Stimulated activated CD4-positive, alpha-beta T cell treated with anti-CD3 and anti-CD28 coated beads, Interleukin-4, amount 100 ng/mL, for 48 hours (primary cell): ENCODE data around the gene ABCA4.

Source experiments
- DNase-seq, 2 donors: peaks; one replicate each; pipeline ENCODE4 v3.0.0-alpha.2; 2020; ENCODE audit warnings: low read depth in 2 of 2

The ABCA4 gene

GRCh38 chr1:94083681-94084080, 37.3 kb downstream of the ABCA4 start:
- DNase-seq: no peak

- DNase-seq: no peak
Measured at GRCh38 chr1:94081566-94082344, 39.2 kb downstream of the ABCA4 start.

- no peak for DNase-seq
Measured at GRCh38 chr1:94079989-94080388, 41.0 kb downstream of the ABCA4 start.

GRCh38 chr1:94079080-94079940, 41.6 kb downstream of the ABCA4 start:
- DNase-seq: no peak

GRCh38 chr1:94072840-94073522, 48.0 kb downstream of the ABCA4 start:
- no peak for DNase-seq

GRCh38 chr1:94071976-94072375, 49.0 kb downstream of the ABCA4 start:
- DNase-seq: no peak

- no peak for DNase-seq
Measured at GRCh38 chr1:94071391-94071790, 49.6 kb downstream of the ABCA4 start.

GRCh38 chr1:94070865-94071264, 50.1 kb downstream of the ABCA4 start:
- DNase-seq: no peak

- DNase-seq: no peak
Measured at GRCh38 chr1:94069919-94070285, 51.0 kb downstream of the ABCA4 start.

- DNase-seq: no peak
Measured at GRCh38 chr1:94068999-94069918, 51.7 kb downstream of the ABCA4 start.

GRCh38 chr1:94068096-94068998, 52.6 kb downstream of the ABCA4 start:
- DNase-seq: no peak

GRCh38 chr1:94067196-94067595, 53.8 kb downstream of the ABCA4 start:
- no peak for DNase-seq

GRCh38 chr1:94063379-94063778, 57.6 kb downstream of the ABCA4 start:
- DNase-seq: no peak

GRCh38 chr1:94061513-94062443, 59.2 kb downstream of the ABCA4 start:
- peak; percentile 4 to 29 for DNase-seq

- no peak for DNase-seq
Measured at GRCh38 chr1:94060720-94061119, 60.2 kb downstream of the ABCA4 start.

- no peak for DNase-seq
Measured at GRCh38 chr1:94058766-94059165, 62.2 kb downstream of the ABCA4 start.

- DNase-seq: no peak
Measured at GRCh38 chr1:94056996-94057395, 64.0 kb downstream of the ABCA4 start.

GRCh38 chr1:94056171-94056570, 64.8 kb downstream of the ABCA4 start:
- DNase-seq: no peak

- no peak for DNase-seq
Measured at GRCh38 chr1:94055459-94056122, 65.4 kb downstream of the ABCA4 start.
